Activated CD4-positive, alpha-beta T cell treated with anti-CD3 and anti-CD28 coated beads, Interleukin-2, Interleukin-6, amounts not matched to agents 100 ng/mL and 50 ng/mL, durations not matched to agents 16 hours and 8 hours (primary cell): Measurements from ENCODE around the gene CARF.
"Not testable (repeated sequence)": the region's sequence is repeated elsewhere in the genome, so short reads cannot be mapped to it uniquely, and the experiment has no call there.

Experiments
- DNase-seq: peaks from one replicate; pipeline ENCODE4 v3.0.0-alpha.2; 2020

The CARF gene

GRCh38 chr2:202934456-202934855, 22.4 kb downstream of the CARF start:
- no peak for DNase-seq

- no peak for DNase-seq
Measured at GRCh38 chr2:202938960-202939359, 26.9 kb downstream of the CARF start.

- DNase-seq, result no peak
Measured at GRCh38 chr2:202941771-202942170, 29.7 kb downstream of the CARF start.

- no peak for DNase-seq
Measured at GRCh38 chr2:202944408-202944807, 32.3 kb downstream of the CARF start.

- DNase-seq, result no peak
Measured at GRCh38 chr2:202944816-202945215, 32.7 kb downstream of the CARF start.

- no peak for DNase-seq
Measured at GRCh38 chr2:202945497-202945896, 33.4 kb downstream of the CARF start.

GRCh38 chr2:202949333-202949732, 37.3 kb downstream of the CARF start:
- DNase-seq, result not testable (repeated sequence)

GRCh38 chr2:202950592-202950991, 38.5 kb downstream of the CARF start:
- DNase-seq, result no peak

GRCh38 chr2:202960524-202960923, 48.4 kb downstream of the CARF start:
- DNase-seq, result no peak

- DNase-seq, result no peak
Measured at GRCh38 chr2:202963712-202964111, 51.6 kb downstream of the CARF start.

- DNase-seq, result peak; percentile 89
Measured at GRCh38 chr2:202965810-202966460, 53.9 kb downstream of the CARF start.

- not testable (repeated sequence) for DNase-seq
Measured at GRCh38 chr2:202969404-202969803, 57.3 kb downstream of the CARF start.

- DNase-seq, result no peak
Measured at GRCh38 chr2:202976809-202977208, 64.7 kb downstream of the CARF start.

- no peak for DNase-seq
Measured at GRCh38 chr2:202982779-202983491, 70.9 kb downstream of the CARF start.

- DNase-seq, result no peak
Measured at GRCh38 chr2:202989749-202990148, 77.7 kb downstream of the CARF start.

- no peak for DNase-seq
Measured at GRCh38 chr2:202990501-202990900, 78.4 kb downstream of the CARF start.

- DNase-seq, result not testable (repeated sequence)
Measured at GRCh38 chr2:202997113-202997512, 85.0 kb downstream of the CARF start.

- no peak for DNase-seq
Measured at GRCh38 chr2:203002054-203002821, 90.2 kb downstream of the CARF start.

GRCh38 chr2:203003716-203004115, 91.6 kb downstream of the CARF start:
- DNase-seq, result no peak

- peak; percentile 99 for DNase-seq
Measured at GRCh38 chr2:203014456-203015199, 102.6 kb downstream of the CARF start, which contains the start of gene NBEAL1. Gene NBEAL1 (plus strand): TSS chr2:203014875. CDS start chr2:203016385, 1,510 bp downstream.

GRCh38 chr2:203016716-203017115, 104.6 kb downstream of the CARF start:
- no peak for DNase-seq

GRCh38 chr2:203018181-203018580, 106.1 kb downstream of the CARF start:
- peak; percentile 13 for DNase-seq

GRCh38 chr2:203019142-203019541, 107.1 kb downstream of the CARF start:
- DNase-seq, result no peak
